Hepatocyte (in vitro differentiated cells): ENCODE measurements around the gene NOL3. TPM values are rescaled to one million over a fixed set of nuclear protein-coding genes. Genes with fewer than 3 reads are reported as not detected.
A peak's percentile ranks its signal among the peaks of the same experiment; 100 is the strongest.

Experiments used
- DNase-seq: peaks from one replicate; pipeline ENCODE4 v3.0.0-alpha.2; 2016; ENCODE audit warnings: low spot score
- H2AFZ ChIP-seq: fragments of 200-600 bp; sonication (generic); 2 replicates; pipeline ENCODE4 v1.6.0; 2016; ENCODE audit warnings: antibody characterized with exemption, mild to moderate bottlenecking
- H3K27ac ChIP-seq: fragments of 200-600 bp; sonication (generic); 2 replicates; pipeline ENCODE4 v1.5.1; 2016; ENCODE audit warnings: mild to moderate bottlenecking
- H3K27me3 ChIP-seq: fragments of 200-600 bp; sonication (generic); 2 replicates; pipeline ENCODE4 v1.6.1; 2016
- H3K36me3 ChIP-seq: fragments of 200-600 bp; sonication (generic); replicated peaks from 2 replicates; pipeline ENCODE4 v1.5.1; 2016; ENCODE audit warnings: low read depth; ENCODE audit not compliant: insufficient read depth
- H3K4me1 ChIP-seq: fragments of 200-600 bp; sonication (generic); 2 replicates; pipeline ENCODE4 v1.5.1; 2016; ENCODE audit warnings: mild to moderate bottlenecking, moderate library complexity; ENCODE audit not compliant: insufficient read depth
- H3K4me2 ChIP-seq: fragments of 200-600 bp; sonication (generic); 2 replicates; pipeline ENCODE4 v1.6.0; 2016
- H3K4me3 ChIP-seq: fragments of 200-600 bp; sonication (generic); 2 replicates; pipeline ENCODE4 v1.5.1; 2016; ENCODE audit warnings: mild to moderate bottlenecking
- H3K79me2 ChIP-seq: fragments of 200-600 bp; sonication (generic); 2 replicates; pipeline ENCODE4 v1.6.0; 2017; ENCODE audit warnings: mild to moderate bottlenecking
- H3K9me2 ChIP-seq: fragments of 200-600 bp; sonication (generic); replicated peaks from 2 replicates; pipeline ENCODE4 v1.6.0; 2017; ENCODE audit warnings: mild to moderate bottlenecking; ENCODE audit not compliant: insufficient read depth
- H3K9me3 ChIP-seq: fragments of 200-600 bp; sonication (generic); 2 replicates; pipeline ENCODE4 v1.5.1; 2016; ENCODE audit warnings: low read depth, mild to moderate bottlenecking
- H4K20me1 ChIP-seq: fragments of 200-600 bp; sonication (generic); 2 replicates; pipeline ENCODE4 v1.6.0; 2016; ENCODE audit warnings: mild to moderate bottlenecking; ENCODE audit not compliant: insufficient read depth, poor library complexity, severe bottlenecking
- CTCF ChIP-seq: fragments of 200-600 bp; sonication (generic); IDR thresholded peaks from 2 replicates; pipeline ENCODE4 v1.5.1; 2016; ENCODE audit warnings: antibody characterized with exemption, mild to moderate bottlenecking; ENCODE audit not compliant: poor library complexity
- EZH2 ChIP-seq: fragments of 200-600 bp; sonication (generic); IDR thresholded peaks from 2 replicates; pipeline ENCODE4 v1.6.1; 2016; ENCODE audit warnings: antibody characterized with exemption, mild to moderate bottlenecking, borderline replicate concordance
- EZH2phosphoT487 ChIP-seq: fragments of 200-600 bp; sonication (generic); IDR thresholded peaks from one replicate; pipeline ENCODE4 v1.6.1; 2018; ENCODE audit warnings: antibody characterized with exemption, mild to moderate bottlenecking, low read depth, moderate library complexity; ENCODE audit not compliant: unreplicated experiment, severe bottlenecking
- WGBS: methylation state at CpG from one replicate; pipeline ENCODE4 v1.1.6; 2016; ENCODE audit warnings: low lambda C conversion rate; ENCODE audit errors: missing lambda C conversion rate; 5-methylcytosine and 5-hydroxymethylcytosine counted together
- polyA plus RNA-seq: library from polyadenylated mRNA; unstranded; fragments of >200 nt; fragmentation: Nextera tagmentation; extraction: Ambion mirVana; gene quantifications from 2 replicates; pipeline ENCODE4 v1.2.1, GENCODE V29; 2016
- total RNA-seq: library from RNA; depleted of rRNA; stranded (reverse); fragments of >200 nt; gene quantifications from 2 replicates; pipeline ENCODE4 v1.2.3, GENCODE V29; 2014

The NOL3 gene
- total and polyA plus RNA-seq, 2 experiments from 2014 or later = 9.3 to 10.9 TPM

DNA sequence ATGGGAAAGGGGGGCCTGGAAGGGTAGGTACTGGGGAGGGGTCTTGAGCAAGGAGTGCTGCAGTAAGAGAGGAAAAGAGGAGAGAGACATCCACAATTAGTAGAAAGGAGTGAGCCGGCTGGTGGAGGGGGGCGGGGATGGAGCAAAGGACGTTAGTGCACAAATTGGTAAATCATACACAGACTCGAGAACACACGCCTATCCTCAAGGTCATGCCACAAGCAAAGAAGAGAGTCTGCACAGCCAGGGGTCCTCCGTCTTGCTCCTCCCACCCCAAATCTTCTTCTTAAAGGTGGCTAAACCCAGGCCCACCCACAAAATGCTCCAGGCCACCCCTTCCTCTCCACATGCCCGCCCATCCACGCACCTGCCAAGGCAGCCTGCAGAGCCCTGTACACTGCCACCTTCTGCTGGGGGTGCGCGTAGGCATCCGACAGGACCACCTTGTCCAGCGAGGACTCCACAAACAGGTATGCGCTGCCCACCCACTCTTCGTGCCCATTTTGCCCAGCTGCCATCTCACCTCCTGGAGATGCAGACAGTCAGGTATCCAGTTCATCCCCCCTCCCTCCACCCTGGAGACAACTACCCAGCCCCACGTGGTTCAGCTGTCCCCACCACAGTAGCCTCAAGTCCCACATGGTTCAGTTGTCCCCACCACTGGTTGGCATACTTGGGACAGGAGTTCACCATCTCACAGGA, 14.0 kb upstream of the NOL3 start:
- peaks cover 21% of the 10 kb centered on the region for H3K4me1 ChIP-seq
- H3K79me2 ChIP-seq = no peaks in the 10 kb centered on the region
- no peak overlapping the region for H3K27ac ChIP-seq
- no peak overlapping the region for H3K4me3 ChIP-seq
- no peaks in the 10 kb centered on the region for H3K36me3 ChIP-seq
- H3K27me3 ChIP-seq = peaks cover 28% of the 10 kb centered on the region
- H3K9me3 ChIP-seq = no peaks in the 10 kb centered on the region
- no peaks in the 10 kb centered on the region for H4K20me1 ChIP-seq
- H2AFZ ChIP-seq = no peak overlapping the region
- peak overlapping the region; percentile 91 for H3K4me2 ChIP-seq
- TF ChIP-seq EZH2 (no peak), CTCF (no peak), EZH2phosphoT487 (no peak)
- WGBS = 56% methylated on average over 15 of the region's 15 CpGs
- no peaks in the 10 kb centered on the region for H3K9me2 ChIP-seq
- DNase-seq = no peak

DNA sequence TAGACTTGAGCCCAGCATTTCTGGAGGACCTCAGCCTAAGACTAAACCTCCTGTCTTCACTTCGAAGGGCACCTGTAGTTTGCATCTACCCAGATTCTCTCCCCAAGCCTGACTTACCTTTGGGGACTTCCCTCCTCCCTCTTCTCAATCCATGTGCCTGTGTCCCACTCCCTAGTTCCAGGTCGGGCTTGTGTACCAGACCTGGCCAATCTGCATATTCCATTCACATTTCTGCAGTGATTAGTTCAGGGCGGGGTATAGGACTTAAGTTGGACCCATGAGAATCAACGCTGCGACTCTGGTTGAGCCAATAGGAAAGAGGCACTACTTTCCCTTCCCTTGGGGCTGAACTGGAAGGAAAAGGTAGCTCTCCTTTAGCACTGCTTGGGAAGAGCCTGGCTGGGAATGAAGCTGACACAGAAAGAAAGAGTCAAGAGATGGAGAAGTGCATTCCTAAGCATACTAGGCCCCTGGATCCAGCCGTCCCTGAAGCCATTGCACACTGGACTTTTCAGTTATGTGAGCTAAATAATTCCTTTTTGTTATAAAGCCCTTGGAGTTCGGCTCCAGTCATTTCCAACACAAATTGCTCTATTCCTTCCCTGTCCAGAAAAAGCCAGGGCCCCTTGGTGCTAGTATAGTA, 13.1 kb upstream of the NOL3 start:
- no peak overlapping the region for H3K4me2 ChIP-seq
- no peaks in the 10 kb centered on the region for H3K36me3 ChIP-seq
- no peak overlapping the region for H3K4me3 ChIP-seq
- H2AFZ ChIP-seq = no peak overlapping the region
- peaks cover 18% of the 10 kb centered on the region for H3K4me1 ChIP-seq
- WGBS = 64% methylated on average over 7 of the region's 7 CpGs
- DNase-seq = no peak
- TF ChIP-seq EZH2 (no peak), CTCF (no peak), EZH2phosphoT487 (no peak)
- no peaks in the 10 kb centered on the region for H3K9me2 ChIP-seq
- H3K27me3 ChIP-seq = peaks cover 38% of the 10 kb centered on the region
- no peaks in the 10 kb centered on the region for H3K9me3 ChIP-seq
- H4K20me1 ChIP-seq = peaks cover 4% of the 10 kb centered on the region
- no peaks in the 10 kb centered on the region for H3K79me2 ChIP-seq
- H3K27ac ChIP-seq = no peak overlapping the region

DNA sequence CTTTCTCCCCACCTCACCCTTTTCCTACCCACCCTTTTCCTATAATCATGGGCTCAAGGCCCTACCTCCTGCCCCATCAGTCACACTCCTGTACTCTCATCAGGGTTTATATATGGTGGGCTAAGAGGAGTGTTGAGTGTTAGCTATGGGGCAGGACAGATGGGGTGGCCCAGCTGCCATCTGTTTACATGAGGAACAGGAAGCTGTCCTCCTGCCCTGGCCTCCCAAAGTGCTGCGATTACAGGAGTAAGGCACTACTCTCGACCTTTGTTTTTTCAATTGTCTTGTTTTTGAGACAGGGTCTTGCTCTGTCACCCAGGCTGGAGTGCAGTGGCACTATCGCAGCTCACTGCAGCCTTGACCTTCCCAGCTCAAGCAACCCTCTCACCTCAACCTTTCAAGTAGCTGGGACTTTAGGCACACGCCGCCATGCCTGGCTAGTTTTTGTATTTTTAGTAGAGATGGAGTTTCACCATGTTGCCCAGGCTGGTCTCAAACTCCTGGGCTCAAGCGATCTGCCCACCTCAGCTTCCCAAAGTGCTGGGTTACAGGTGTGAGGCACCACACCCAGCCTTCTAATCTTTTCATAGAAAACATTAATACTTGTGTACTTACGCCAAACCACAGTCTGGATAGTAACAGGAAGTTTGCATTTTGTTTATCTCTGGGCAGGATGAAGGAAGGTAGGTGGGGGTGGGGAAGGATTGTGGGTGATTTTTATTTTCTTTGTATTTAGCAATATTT, 12.3 kb upstream of the NOL3 start:
- Histone ChIP-seq H3K79me2 (no peaks in the 10 kb centered on the region), H4K20me1 (peaks cover 4% of the 10 kb centered on the region), H3K4me2 (no peak overlapping the region), H3K27ac (no peak overlapping the region), H3K4me3 (no peak overlapping the region), H2AFZ (no peak overlapping the region), H3K9me2 (no peaks in the 10 kb centered on the region), H3K27me3 (peaks cover 46% of the 10 kb centered on the region), H3K36me3 (no peaks in the 10 kb centered on the region), H3K9me3 (no peaks in the 10 kb centered on the region), H3K4me1 (peaks cover 21% of the 10 kb centered on the region)
- 76% methylated on average over 7 of the region's 7 CpGs for WGBS
- DNase-seq = no peak
- TF ChIP-seq CTCF (no peak), EZH2phosphoT487 (no peak), EZH2 (no peak)
